Astrocyte (in vitro differentiated cells and primary cell): ENCODE measurements around the gene GLB1L3. TPM values are rescaled to one million over a fixed set of nuclear protein-coding genes. Genes with fewer than 3 reads are reported as not detected.
"Not testable (repeated sequence)": the region's sequence is repeated elsewhere in the genome, so short reads cannot be mapped to it uniquely, and the experiment has no call there.

Source experiments
- DNase-seq: peaks from one replicate; pipeline ENCODE4 v3.0.0-alpha.2; 2010; ENCODE audit warnings: low read depth
- FAIRE-seq: peaks from 2 replicates; lab custom pipeline; 2011; peaks lifted over from hg19 to GRCh38; lab: Jason Lieb, UNC
- H2AFZ ChIP-seq: 2 replicates; pipeline ENCODE4 v1.6.0; 2012; ENCODE audit warnings: low read depth, low read length, inconsistent platforms
- H3K27ac ChIP-seq: 2 replicates; pipeline ENCODE4 v1.5.1; 2011; ENCODE audit warnings: low read depth, low read length, inconsistent platforms
- H3K27me3 ChIP-seq: 2 replicates; pipeline ENCODE4 v1.6.0; 2011; ENCODE audit warnings: low read length, inconsistent platforms; ENCODE audit not compliant: insufficient read depth
- H3K36me3 ChIP-seq: 2 replicates; pipeline ENCODE4 v1.5.1; 2011; ENCODE audit warnings: low read length, inconsistent platforms; ENCODE audit not compliant: insufficient read depth
- H3K4me1 ChIP-seq: 2 replicates; pipeline ENCODE4 v1.5.1; 2011; ENCODE audit warnings: low read length, inconsistent platforms; ENCODE audit not compliant: insufficient read depth
- H3K4me2 ChIP-seq: 2 replicates; pipeline ENCODE4 v1.6.0; 2012; ENCODE audit warnings: low read length, inconsistent platforms
- H3K4me3 ChIP-seq: 2 replicates; pipeline ENCODE4 v1.5.1; 2011; ENCODE audit warnings: low read depth, mild to moderate bottlenecking, low read length, inconsistent platforms; ENCODE audit not compliant: insufficient read depth
- H3K79me2 ChIP-seq: 2 replicates; pipeline ENCODE4 v1.6.0; 2012; ENCODE audit warnings: mild to moderate bottlenecking, low read length, inconsistent platforms; ENCODE audit not compliant: insufficient read depth
- H3K9ac ChIP-seq: 2 replicates; pipeline ENCODE4 v1.6.0; 2012; ENCODE audit warnings: mild to moderate bottlenecking, low read length, inconsistent platforms
- H3K9me3 ChIP-seq: 2 replicates; pipeline ENCODE4 v1.5.1; 2012; ENCODE audit warnings: low read depth, mild to moderate bottlenecking, low read length, inconsistent platforms; ENCODE audit not compliant: insufficient read depth
- H4K20me1 ChIP-seq: 2 replicates; pipeline ENCODE4 v1.6.0; 2012; ENCODE audit warnings: low read length, inconsistent platforms; ENCODE audit not compliant: insufficient read depth
- H3K27ac Mint-ChIP-seq: one replicate; pipeline ENCODE4 v1.8.0; 2021; ENCODE audit warnings: mild to moderate bottlenecking, mixed read lengths; ENCODE audit not compliant: unreplicated experiment
- H3K27me3 Mint-ChIP-seq: one replicate; pipeline ENCODE4 v1.8.0; 2021; ENCODE audit warnings: low read depth, mixed read lengths; ENCODE audit not compliant: unreplicated experiment
- H3K36me3 Mint-ChIP-seq: one replicate; pipeline ENCODE4 v1.8.0; 2021; ENCODE audit warnings: low read depth, mixed read lengths; ENCODE audit not compliant: unreplicated experiment
- H3K4me1 Mint-ChIP-seq: one replicate; pipeline ENCODE4 v1.8.0; 2021; ENCODE audit warnings: low read depth, mixed read lengths; ENCODE audit not compliant: unreplicated experiment
- H3K4me3 Mint-ChIP-seq: one replicate; pipeline ENCODE4 v1.8.0; 2021; ENCODE audit warnings: mild to moderate bottlenecking, moderate library complexity, mixed read lengths; ENCODE audit not compliant: unreplicated experiment
- H3K9me3 Mint-ChIP-seq: one replicate; pipeline ENCODE4 v1.8.0; 2021; ENCODE audit warnings: mild to moderate bottlenecking, mixed read lengths; ENCODE audit not compliant: unreplicated experiment
- CTCF ChIP-seq: IDR thresholded peaks from 2 replicates; pipeline ENCODE4 v1.5.1; 2011; ENCODE audit warnings: low read depth, mild to moderate bottlenecking, inconsistent platforms, low read length, moderate library complexity; ENCODE audit not compliant: insufficient read depth
- EZH2 ChIP-seq: IDR thresholded peaks from 2 replicates; pipeline ENCODE4 v1.6.1; 2012; ENCODE audit warnings: mild to moderate bottlenecking, low read length, inconsistent platforms; ENCODE audit not compliant: insufficient read depth
- total RNA-seq: library from RNA; stranded (reverse); gene quantifications from 2 replicates; pipeline ENCODE4 v1.2.1, GENCODE V29; 2021

The GLB1L3 gene
- total RNA-seq, 1 donor from 2014 or later, result 0.20 TPM

GRCh38 chr11:134341805-134342571, 65.8 kb downstream of the GLB1L3 start:
- Mint-ChIP-seq H3K27me3 (peaks cover 24% of the 10 kb centered on the region), H3K36me3 (no peaks in the 10 kb centered on the region), H3K9me3 (no peaks in the 10 kb centered on the region), H3K27ac (no peak overlapping the region), H3K4me1 (peaks cover 7% of the 10 kb centered on the region), H3K4me3 (no peak overlapping the region)
- Histone ChIP-seq H3K27me3 (no peaks in the 10 kb centered on the region), H3K4me2 (no peak overlapping the region), H3K79me2 (no peaks in the 10 kb centered on the region), H3K27ac (no peak overlapping the region), H3K4me3 (no peak overlapping the region), H3K9ac (no peak overlapping the region), H3K4me1 (no peaks in the 10 kb centered on the region), H2AFZ (no peak overlapping the region), H3K9me3 (no peaks in the 10 kb centered on the region), H3K36me3 (no peaks in the 10 kb centered on the region), H4K20me1 (no peaks in the 10 kb centered on the region)
- DNase-seq (no peak), FAIRE-seq (no peak)
- no peak for TF ChIP-seq EZH2
- TF ChIP-seq CTCF, result no peak

- no peaks in the 10 kb centered on the region for H4K20me1 ChIP-seq
- no peak overlapping the region for H3K4me2 ChIP-seq
- DNase-seq (no peak), FAIRE-seq (no peak)
- Mint-ChIP-seq H3K27ac (no peak overlapping the region), H3K4me3 (no peak overlapping the region), H3K27me3 (peaks cover 28% of the 10 kb centered on the region), H3K4me1 (peaks cover 7% of the 10 kb centered on the region), H3K9me3 (no peaks in the 10 kb centered on the region), H3K36me3 (no peaks in the 10 kb centered on the region)
- no peaks in the 10 kb centered on the region for H3K36me3 ChIP-seq
- no peak overlapping the region for H3K27ac ChIP-seq
- no peaks in the 10 kb centered on the region for H3K79me2 ChIP-seq
- TF ChIP-seq CTCF (no peak), EZH2 (no peak)
- no peaks in the 10 kb centered on the region for H3K4me1 ChIP-seq
- no peak overlapping the region for H3K9ac ChIP-seq
- no peak overlapping the region for H3K4me3 ChIP-seq
- no peaks in the 10 kb centered on the region for H3K9me3 ChIP-seq
- H2AFZ ChIP-seq, result no peak overlapping the region
- H3K27me3 ChIP-seq, result no peaks in the 10 kb centered on the region
These were observed 66.6 kb downstream of the GLB1L3 start for GRCh38 chr11:134342572-134343340.

GRCh38 chr11:134343646-134344045, 67.5 kb downstream of the GLB1L3 start:
- FAIRE-seq (no peak), DNase-seq (no peak)
- H3K4me3 ChIP-seq, result no peak overlapping the region
- H3K27ac ChIP-seq, result no peak overlapping the region
- H4K20me1 ChIP-seq, result no peaks in the 10 kb centered on the region
- peaks cover 7% of the 10 kb centered on the region for H3K4me1 Mint-ChIP-seq
- no peaks in the 10 kb centered on the region for H3K4me1 ChIP-seq
- H3K27me3 Mint-ChIP-seq, result peaks cover 21% of the 10 kb centered on the region
- no peak overlapping the region for H3K4me3 Mint-ChIP-seq
- no peaks in the 10 kb centered on the region for H3K27me3 ChIP-seq
- H3K27ac Mint-ChIP-seq, result no peak overlapping the region
- TF ChIP-seq CTCF, result no peak
- TF ChIP-seq EZH2, result no peak
- no peaks in the 10 kb centered on the region for H3K79me2 ChIP-seq
- no peak overlapping the region for H2AFZ ChIP-seq
- no peak overlapping the region for H3K4me2 ChIP-seq
- no peaks in the 10 kb centered on the region for H3K9me3 Mint-ChIP-seq
- no peak overlapping the region for H3K9ac ChIP-seq
- no peaks in the 10 kb centered on the region for H3K36me3 ChIP-seq
- H3K9me3 ChIP-seq, result no peaks in the 10 kb centered on the region
- no peaks in the 10 kb centered on the region for H3K36me3 Mint-ChIP-seq

GRCh38 chr11:134344497-134345236, 68.5 kb downstream of the GLB1L3 start:
- H3K4me2 ChIP-seq, H3K9me3 ChIP-seq, DNase-seq, H3K9me3 Mint-ChIP-seq, H3K4me1 Mint-ChIP-seq, H3K36me3 ChIP-seq, H2AFZ ChIP-seq, H3K4me3 ChIP-seq, H3K27me3 ChIP-seq, H3K79me2 ChIP-seq, H3K4me1 ChIP-seq, H4K20me1 ChIP-seq, H3K9ac ChIP-seq, H3K27ac Mint-ChIP-seq, H3K27ac ChIP-seq, H3K36me3 Mint-ChIP-seq, H3K4me3 Mint-ChIP-seq, FAIRE-seq: not testable (repeated sequence)
- H3K27me3 Mint-ChIP-seq, result peaks cover 19% of the 10 kb centered on the region
